GM19239 (cell line): Measurements from ENCODE around the gene PRIMPOL.
A peak's percentile ranks its signal among the peaks of the same experiment; 100 is the strongest.

Experiments used
- DNase-seq: peaks from one replicate; pipeline ENCODE4 v3.0.0; 2011; ENCODE audit warnings: low spot score; ENCODE audit not compliant: insufficient read length
- FAIRE-seq: peaks from 2 replicates; lab custom pipeline; 2011; peaks lifted over from hg19 to GRCh38; lab: Jason Lieb, UNC

The PRIMPOL gene

DNA sequence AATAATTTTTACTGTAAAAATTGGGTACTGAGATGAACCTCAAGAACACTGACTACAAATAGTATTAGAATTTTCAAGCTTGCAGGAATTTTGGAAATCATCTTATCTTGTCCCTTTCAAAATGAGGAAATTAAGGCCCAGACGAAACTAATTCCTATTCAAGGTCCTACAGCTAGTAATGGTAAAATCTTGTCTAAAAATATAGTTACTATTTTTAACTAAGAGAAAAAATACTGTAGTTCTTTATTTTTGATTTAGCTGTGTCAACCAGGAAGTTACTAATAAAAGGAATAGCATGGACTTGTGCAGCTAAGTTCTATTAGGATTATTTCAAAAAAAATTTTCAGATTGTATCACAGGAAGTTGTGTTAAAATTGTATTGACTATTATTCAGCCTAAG, 12.7 kb downstream of the PRIMPOL start:
- DNase-seq (no peak), FAIRE-seq (no peak)

DNA sequence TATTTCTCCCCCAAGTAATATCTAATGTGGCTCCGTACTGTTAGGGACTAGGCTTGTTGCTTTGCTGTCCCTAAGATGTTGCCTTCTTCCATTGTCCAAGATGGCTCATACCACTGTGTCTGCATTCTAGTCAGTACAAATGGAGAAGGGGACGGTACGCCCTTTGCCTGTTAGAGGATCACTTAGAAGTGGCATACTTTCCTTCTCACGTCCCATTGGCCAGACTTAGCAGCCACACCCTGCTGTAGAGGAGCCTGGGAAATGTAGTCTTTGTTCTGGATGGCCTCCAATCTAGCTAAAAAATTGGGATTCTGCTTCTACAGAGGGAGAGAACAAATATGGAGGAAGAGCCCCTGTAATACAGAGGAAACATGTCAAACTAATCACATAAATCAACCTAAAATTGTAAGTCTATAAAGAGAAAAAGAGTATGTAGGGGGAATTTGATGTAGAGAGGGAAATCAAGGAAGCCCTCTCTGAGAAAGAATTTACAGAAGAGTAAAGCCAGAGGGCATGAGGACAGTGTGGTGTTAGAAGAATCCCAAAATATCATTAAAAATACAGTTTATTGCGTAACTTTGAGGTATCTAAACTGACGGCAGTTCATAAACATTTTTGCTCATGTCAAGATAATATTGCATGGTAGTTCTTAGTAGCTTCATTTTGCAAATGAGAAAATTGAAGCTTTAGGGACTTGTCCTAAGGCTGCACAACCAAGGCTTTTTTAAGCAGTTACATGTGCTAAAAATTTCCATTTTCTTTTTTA, 15.1 kb downstream of the PRIMPOL start:
- DNase-seq (no peak), FAIRE-seq (no peak)

DNA sequence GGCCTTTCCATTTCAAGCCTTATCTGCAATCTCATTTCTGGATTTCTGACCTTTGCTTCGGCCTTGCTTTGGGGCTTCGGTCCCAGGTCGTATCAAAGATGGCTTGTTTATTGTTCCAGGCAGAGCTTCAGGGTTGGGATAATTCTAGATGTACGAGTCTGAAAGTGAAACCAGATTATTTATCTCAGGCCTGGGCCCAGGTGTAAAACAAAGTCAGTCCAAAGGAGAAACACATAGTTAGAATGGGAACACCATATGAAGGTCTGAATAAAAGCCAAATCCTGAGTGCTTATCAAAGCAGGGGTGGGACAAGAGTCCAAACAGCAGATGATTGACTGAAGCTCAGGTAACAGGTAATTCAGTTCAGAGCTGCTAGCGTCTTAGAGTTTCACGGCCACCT, 17.1 kb downstream of the PRIMPOL start:
- no peak for DNase-seq
- FAIRE-seq: no peak

DNA sequence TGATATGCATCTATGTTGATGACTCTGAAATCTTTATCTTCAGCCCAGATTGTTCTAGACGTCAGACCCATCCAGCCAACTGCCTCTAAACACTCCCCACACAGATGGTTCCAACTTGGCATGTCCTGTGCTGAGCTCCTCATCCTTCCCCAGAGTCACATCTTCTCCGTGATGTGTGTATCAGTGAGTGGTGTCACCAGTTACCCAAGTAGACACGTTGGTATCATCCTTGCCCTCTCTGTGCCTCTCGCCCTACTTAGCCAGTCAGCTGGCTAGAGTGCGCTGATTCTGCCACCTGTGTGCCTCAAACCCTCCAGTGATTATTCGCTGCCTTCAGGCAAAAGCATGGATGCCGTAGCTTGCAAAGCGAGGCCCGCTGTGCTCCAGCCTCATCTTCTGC, 18.6 kb downstream of the PRIMPOL start:
- DNase-seq: no peak
- no peak for FAIRE-seq

DNA sequence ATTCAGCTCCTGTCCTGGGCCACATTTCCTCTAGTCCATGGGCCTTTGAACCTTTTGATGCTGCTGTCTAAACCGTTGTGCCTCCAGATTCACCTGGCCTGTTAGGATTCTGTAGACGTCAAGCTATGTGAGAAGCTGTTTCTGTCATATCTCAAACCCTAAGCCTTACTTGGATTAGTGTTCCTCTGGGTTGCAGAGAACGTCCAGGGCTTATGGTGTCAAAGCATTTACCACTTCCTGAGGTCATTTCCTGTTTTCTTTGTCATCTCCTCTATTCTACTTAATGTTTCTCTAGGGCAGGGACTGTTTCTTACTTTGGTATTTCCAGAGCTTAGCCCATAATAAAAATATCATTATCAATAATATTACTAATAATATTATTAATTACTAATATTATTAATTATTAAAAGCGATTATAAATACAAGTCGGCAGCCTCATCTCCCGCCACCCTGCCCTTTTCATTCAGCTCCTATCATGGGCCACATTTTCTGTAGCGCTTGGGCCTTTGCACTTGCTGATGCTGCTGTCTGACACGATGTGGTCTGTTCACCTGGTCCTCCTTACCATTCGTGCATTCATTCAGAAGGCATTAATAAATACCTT, 19.1 kb downstream of the PRIMPOL start:
- FAIRE-seq (no peak), DNase-seq (no peak)

DNA sequence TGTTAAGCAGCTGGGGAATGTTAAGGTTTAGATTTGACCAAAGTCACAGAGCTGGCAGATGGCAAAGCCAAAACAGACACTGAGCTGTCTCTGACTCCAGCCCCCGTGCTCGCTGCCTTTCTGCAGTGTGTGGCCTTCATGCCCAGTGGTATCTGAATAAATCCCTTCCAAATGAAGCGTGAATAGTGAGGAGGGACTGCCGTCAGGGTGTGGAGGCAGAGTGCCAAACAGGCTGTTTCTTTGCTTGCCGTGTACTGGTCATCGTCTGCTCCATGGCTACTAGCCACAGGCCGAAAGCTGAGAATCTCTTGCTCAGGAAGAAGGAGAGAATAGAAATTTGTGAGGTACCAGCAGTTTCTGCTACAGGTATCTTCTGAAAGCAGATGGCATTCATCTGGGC, 19.7 kb downstream of the PRIMPOL start:
- DNase-seq: no peak
- no peak for FAIRE-seq

DNA sequence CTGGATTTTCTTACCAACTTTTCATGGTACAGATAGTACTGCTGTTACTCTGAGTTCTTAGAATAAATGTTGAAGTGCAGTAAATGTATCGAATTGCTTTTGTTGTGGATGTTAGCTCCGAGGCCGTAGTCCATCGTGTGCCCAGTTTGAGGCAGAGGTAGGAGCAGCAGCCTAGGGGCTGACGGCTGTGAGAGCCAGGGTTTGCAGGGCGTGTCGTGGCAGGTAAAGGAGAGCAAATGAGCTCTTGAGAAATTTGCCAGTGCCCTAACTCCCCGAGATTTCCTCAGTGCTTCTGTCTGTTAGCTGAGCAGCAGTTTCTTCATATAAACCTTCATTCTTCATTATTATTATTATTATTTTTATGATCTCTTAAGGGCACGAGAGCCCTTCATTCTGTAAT, 21.6 kb downstream of the PRIMPOL start:
- DNase-seq (no peak), FAIRE-seq (no peak)

DNA sequence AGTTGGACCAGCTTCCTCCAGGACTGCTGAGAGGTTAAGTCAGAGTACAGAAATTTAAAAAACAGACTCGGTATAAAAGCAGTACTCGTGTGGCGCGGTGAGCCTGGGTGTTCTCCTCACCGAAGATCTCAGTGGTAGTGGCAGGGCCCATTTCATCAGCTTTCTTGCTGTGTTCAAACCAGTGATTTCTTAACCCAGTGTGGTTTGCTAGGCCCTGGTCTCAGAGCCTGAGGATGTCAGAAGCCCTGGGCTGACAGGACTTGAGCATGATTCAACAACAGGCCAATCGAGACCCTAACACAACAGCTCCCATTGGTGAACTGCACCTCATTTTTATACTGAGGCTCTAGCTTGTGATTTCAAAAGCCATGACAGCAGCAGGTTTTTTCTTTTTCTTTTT, 23.2 kb downstream of the PRIMPOL start:
- DNase-seq (no peak), FAIRE-seq (no peak)

DNA sequence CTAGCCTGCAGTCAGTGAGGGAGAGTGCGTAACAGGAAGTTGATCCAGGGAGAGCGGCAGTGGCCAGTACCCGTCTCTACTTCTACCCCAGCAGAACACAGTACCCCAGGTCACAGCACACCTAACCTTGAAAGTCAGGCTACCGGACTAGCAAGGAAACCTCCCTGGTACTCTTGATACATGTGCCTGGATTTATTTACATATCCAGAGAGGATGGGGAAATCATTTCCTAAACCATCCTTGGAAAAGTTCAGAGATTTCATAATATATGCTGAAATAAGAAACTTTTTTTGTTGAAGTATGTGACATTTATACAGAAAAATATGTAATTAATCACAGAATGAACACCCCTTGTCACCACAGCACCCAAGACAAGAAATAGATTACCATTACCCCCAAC, 24.5 kb downstream of the PRIMPOL start:
- FAIRE-seq: no peak
- no peak for DNase-seq

DNA sequence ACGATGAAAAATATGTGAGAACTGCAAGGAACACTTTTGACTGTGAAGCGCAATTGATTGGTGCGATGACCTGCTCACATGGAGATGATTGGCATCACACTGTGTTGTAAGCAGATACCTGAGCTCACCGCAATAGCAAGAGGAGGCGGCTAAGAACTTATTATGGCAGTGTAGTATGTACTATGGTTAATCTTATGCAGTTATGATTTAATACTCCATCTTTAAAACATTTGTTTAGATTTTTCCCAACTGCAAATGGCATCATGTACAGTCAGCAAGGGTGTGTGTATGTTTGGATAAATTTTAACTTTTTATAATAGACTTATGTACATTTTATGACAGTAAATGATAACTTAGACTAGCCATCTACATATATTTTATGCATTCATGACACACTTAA, 25.5 kb downstream of the PRIMPOL start:
- DNase-seq (no peak), FAIRE-seq (no peak)

DNA sequence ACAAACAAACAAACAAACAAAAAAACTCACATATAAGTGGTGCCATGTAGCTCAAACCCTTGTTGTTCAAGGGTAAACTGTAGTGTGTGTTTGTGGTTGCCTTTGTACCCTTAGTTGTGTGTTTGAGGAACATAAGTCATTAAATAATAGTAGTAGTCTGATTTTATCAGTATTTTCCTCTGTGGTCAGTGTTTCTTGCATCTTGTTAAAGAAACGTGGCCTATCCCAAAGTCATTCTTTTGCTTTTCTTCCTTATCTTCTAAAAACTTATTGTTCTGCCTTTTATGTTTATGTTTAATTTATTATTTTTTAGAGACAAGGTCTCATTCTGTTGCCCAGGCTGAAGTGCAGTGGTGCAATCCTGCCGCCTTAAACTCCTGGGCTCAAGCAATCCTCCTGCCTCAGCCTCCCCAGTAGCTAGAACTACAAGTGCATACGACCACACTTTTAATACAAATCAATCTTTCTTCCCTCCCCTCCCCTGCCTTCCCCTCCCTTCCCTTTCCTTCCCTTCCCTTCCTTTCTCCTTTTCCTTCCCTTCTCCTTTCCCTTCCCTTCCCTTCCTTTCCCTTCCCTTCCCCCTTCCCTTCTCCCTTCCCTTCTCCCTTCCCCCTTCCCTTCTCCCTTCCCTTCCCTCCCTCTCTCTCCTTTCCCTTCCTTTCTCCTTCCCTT, 26.4 kb downstream of the PRIMPOL start:
- no peak for FAIRE-seq
- DNase-seq: no peak

DNA sequence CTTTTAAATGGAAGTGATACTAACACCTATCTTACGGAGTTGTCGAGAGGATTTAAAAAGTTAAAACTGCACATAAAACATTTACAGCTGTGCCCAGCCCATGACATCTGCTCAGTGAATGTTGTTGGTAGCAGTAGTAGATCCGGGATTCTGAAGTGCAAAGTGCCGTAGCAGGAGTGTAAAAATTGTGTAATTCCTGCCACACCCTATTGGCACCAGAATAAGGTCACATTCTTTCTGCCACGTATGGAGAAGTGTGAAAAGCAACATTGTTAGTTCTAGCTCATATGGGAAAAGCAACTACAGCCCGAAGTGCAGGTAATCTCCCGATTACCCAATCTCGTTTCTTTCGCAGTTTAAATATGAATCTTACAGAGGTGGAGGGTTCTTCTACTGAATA, 31.2 kb downstream of the PRIMPOL start:
- DNase-seq: no peak
- no peak for FAIRE-seq

DNA sequence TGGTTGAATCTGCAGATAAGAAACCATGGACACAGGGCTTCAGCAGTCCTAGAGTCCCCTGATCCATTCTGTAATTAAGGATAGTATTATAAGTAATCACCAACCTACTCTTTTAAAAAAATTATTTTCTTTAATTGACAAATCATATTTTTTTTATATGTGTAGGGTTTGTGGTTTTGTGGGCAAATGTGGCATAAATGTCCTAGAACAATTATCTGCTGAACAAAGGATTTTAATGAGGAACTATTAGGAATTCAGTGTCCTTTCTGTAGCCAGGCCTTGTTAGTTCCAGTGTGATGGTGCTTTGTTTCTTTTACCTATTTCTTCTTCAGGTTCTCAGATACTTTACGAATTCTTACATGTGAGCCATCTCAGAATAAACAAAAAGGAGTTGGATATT, 32.4 kb downstream of the PRIMPOL start:
- FAIRE-seq (no peak), DNase-seq (no peak)

DNA sequence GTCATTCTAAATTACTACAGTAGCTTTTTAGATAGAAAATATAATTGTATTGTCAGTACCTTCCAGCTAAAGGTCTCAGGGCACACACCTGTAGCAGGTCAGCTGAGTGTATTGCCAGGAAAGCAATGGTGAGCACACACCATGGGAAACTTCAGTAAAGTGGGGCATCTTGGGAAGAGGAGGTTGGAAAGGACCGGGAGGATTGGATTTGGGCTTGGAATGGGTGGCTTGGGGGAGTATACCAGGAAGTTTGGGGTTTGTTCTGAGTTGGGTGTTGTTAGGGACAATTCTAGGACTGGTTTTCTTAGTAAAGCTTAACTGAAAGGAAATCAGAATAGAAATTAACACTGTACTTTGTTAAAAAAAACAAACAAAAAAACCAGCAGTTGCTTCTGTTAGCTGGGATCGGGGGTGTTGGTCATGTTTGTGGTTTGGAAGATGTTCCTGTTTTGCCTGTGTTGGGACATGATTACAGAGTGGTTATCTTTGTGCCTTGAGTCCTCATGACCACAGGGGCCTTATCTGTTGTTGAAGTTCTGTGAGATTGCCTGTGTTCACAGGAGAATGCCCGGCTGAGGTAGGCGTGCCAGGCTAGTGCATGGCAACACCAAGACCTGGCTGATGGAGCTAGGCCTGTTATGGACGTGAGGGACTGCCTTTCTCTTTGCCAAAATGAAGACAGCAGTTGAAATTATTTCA, 35.1 kb downstream of the PRIMPOL start:
- FAIRE-seq (peak; percentile 4), DNase-seq (no peak)

DNA sequence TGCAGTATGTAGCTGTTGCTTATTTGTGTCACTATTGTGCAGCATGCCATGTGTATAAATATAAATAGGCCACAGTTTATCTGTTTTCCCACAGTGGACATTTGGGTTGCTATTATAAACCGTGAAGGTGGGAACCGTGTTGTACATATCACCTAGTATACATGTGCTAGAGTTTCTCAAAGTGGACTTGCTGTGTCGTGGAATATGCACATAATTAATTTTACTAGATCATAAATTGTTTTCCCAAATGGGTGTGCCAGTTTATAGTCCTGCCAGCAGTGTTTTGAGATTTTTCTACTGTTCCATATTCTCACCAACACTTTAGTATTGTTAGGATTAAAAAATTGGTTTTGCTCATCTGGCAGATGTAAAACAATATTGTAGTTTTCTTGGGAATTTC, 38.5 kb downstream of the PRIMPOL start:
- no peak for FAIRE-seq

DNA sequence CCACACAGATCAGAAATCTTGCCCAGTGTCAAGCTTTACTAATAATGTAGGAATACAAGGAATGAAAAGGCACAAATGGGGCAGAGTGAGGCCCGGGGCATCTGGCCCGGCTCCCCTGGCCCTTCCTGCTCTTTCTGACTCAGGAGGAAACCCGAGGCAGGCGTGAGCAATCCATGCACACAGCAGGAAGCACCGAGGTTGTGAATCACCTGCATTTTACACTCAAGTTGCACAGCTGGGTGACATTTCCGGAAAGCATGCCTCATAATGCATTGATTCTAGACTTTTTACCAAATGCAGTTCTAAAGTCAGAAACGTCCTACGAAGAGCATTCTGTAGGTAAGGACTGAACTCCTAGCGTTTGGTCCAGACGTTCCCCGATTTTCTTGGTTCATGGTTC, 38.9 kb downstream of the PRIMPOL start:
- DNase-seq (no peak), FAIRE-seq (no peak)

More for the DNA sequence above, 38.5 kb downstream of the PRIMPOL start:
- no peak for DNase-seq

DNA sequence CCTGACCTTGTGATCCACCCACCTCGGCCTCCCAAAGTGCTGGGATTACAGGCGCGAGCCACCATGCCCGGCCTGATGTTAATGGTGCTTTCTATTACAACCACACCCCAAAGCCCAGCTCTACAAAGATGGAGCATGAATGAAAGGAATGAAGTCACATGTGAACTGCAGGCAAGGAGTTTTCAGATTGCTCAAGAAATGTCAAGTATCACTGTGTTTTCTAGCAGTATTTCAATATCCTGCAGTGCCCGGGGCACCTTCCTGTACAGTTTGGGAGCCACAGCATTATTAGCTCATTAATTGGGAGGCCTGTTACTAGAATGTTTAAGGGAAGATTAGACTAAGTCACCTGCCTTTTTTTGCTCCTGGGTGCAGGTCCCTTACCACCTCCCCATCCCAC, 40.1 kb downstream of the PRIMPOL start:
- DNase-seq (no peak), FAIRE-seq (no peak)

DNA sequence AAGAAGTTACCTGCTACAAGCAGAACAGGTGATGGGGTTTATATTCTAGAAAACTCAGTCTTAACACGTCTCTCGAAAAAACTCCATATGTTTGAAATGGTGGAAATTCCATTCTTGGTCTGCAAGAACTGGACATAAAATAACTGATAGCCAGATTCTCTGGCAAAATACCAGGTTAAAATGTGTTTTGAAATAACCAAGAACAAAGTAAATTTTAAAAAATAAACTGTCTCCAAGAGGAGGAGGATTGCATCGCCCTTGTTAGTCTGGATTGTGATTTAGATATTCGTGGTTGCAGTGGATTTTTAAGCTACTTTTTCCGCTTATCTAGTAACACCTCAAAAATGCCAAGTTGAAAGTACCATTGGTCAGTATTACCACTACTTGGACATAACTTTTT, 43.5 kb downstream of the PRIMPOL start:
- DNase-seq (no peak), FAIRE-seq (no peak)

DNA sequence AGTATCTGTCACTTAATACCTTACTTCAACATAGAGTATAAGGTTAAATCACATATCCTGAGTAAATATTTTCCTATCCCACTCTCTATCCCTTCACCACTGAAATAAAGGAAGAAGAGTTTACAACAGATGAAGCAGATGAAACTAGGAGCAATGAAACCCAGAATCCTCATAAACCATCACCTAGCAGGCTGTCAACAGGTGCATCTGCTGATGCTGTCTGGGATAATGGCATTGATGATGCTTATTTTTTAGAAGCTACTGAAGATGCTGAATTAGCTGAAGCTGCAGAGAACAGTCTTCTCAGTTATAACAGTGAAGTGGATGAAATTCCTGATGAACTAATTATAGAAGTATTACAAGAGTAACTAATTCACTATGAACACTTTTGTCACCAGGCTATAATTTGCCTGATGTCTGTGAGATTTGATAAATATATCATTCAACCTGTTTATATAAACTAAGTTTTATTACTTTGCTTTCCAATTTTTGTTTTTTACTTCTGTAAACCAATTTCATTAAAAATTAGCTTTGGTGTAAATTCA, 44.9 kb downstream of the PRIMPOL start:
- DNase-seq (no peak), FAIRE-seq (no peak)

DNA sequence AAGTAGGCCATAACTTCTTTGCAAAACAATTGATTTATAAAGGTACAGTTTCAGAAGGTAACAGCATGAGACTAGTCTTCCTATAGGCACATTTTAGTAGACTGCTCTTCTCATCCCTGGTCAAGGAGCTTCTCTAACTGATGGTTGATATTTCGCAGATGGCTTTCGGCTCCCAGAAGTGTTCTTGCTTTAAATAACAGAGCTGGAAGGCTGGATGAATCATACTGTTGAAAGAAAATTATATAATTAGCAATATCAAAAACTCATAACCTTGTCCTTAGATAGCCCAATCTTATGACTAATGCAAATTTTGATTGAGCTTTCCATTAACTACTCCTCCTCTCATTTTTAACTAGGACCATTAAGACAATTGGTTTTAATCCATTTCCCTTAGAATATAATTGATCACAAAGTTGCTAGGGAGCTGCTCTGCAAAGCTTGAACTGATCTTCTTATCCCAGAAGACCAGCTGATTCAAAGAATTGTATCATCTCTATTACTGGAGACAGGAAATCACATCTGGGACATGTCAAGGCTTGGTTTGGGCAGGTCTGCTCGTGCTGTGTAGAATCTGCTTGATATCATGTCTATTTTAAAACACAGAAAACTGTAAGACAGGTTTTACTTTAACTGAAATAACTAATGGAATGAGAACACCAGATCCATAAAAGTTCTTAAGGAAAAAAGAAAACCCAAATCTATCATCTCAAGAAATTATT, 45.8 kb downstream of the PRIMPOL start:
- FAIRE-seq (no peak), DNase-seq (no peak)
